ENCODE results near the gene SYT15.

Gene SYT15

DNA sequence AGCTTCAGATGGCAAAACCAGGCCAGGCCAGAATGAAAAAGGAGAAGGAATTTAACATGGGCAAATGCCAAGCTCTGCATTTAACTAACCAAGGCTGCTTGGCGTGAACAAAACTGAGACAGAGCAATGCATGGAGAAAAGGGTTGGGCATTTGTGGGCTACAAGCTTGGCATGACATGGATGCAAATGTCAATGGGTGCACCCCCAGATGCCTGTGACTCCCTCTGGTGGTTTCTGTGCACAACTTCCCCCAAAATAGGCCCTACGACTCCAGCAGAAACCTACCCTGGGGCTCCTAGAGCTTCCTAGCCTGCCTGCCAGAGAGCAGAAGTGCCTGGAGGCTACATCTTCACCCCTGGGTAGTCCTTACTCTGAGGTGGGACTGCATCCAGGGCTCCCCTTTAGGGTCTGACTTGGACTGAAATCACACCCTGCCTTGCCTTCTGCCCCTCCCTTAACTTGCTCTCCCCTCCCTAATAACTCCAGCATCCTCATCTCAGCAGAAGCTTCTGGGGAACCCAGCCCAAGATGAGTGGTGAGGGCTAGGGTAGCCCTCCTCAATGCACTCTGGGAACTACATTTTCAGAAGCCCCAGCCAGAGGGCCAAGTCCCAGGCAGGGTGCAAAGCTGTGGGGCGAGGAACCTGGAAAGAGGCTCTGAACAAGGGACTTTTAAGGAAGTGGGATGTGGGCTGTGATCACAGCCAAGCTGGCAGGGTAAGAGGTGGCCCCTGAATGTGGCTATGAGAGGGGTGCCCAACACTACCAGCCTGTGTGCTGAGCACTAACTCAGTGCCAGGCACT, 33.7 kb upstream of the SYT15 start:
- no peak for DNase-seq (ENCODE audit: low read depth)

DNA sequence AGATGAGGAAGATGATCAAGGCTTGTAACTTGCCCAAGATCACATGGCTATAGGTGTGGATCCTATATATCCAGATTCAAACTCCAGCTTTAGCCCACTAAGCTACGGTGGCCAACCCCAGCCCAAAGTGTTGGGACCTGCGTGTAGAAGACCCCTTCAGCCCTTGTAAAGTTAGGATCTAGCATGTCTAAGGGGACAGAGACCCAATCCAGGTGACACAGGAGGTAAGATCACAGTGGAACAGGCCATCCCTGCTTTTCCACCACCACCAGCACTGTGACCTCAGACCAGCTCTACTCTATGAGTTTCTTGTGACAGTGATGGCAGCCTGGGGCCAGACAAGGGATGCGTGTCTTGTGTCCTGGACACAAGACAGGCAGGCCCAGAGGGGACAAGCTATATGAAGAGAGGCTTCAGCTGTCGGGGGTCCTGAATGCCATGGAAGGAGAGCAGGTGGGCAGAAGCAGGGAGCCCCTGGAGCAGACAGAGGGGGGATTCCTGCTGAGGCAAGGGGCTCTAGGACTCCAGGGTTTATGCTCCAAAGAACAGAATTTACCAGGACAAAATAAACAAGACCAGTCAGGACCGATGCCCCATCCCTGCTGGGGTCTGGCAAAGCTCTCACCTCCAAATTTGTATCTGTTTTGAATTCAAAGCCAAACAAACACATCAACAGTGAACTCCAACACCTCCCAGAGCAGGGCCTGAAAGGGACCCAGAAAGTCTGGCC, 32.9 kb upstream of the SYT15 start:
- DNase-seq (ENCODE audit: low read depth) = no peak

DNA sequence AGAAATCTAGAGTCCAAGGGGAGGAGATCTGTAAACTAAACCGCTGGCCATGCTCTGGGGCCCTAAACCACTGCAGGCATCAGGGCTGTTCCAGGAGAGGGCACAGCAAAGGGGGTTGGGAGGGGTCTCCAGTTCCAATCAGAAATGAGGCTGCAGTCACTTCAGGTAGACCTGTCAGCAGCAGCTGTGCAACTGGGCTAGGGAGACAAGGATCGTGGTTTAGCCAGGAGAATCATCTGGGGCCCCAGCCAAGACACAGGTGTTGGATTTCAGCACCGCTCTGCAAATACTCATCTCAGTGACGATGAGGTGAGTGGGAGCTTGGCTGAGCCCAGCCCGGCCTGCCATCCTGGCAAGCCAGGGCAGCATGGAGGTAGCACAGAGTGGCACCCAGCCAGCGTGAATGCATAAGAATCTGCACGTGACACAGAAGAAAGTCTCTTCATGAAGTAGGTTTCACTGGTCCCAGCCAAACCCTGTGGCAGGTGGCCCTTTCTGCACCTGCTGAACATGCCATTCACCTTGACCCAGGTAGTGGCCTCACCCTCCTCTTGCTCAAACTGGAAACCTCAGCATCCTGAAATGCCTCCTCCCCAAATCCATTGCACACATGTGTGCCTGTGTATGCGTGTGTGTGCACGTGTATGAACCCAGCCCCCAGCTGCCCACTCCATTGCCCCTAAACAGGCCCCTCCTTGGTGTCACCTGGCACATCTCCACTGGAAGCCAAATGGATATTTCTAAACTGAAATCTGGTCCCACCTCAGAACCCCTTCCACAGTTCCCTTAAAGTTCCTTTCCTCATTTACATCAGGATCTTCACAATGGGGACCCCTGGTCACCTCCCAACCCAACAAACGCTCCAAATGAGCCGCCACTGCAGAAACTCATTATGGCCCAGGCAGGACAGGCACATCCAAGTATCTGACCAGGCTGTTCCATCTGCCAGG, 32.1 kb upstream of the SYT15 start:
- no peak for DNase-seq (ENCODE audit: low read depth)

DNA sequence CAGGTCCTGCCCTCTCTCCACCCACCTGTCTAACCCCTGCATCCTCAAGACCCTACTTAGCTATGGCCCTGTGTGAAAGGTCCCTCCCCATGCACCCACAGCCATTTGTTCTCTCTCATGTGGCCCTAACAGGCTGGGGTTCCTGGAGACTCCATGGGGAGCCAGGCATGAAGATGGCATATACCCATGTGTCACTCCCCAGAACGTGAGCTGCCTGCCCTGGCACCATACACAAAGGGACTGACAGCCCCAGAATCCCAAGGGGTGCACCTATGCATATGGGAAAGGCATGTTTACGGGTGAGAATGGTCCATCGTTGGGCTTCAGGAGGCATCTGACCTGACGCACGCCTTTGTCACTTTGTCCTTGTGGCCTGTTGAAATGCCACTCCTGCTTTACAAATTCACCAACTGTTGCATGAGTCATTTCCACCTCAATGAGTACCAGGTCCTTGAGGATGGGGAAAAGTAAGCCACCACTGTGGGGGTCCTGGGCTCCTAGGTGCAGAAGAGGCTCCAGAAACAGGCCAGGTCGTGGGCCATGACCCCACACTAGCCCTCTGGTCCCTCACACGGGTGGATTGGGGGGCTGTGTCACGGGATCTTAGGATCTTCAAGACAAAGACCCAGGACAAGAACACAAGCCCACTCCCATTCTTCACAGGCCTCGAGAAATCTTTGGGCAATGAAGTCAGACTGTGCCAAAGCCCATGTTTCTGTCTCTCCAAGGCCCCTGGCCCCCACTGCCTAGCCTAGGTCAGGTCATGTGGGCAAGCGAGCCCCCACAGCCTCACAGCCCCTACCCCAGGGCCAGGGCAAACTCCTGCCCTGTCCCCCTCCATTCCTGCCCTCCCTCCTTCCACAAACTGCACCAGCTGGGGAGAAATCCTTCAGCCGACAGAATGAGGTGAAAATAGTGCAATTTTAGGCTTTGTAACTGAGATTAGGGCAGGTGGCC, 31.1 kb upstream of the SYT15 start:
- no peak for DNase-seq (ENCODE audit: low read depth)

DNA sequence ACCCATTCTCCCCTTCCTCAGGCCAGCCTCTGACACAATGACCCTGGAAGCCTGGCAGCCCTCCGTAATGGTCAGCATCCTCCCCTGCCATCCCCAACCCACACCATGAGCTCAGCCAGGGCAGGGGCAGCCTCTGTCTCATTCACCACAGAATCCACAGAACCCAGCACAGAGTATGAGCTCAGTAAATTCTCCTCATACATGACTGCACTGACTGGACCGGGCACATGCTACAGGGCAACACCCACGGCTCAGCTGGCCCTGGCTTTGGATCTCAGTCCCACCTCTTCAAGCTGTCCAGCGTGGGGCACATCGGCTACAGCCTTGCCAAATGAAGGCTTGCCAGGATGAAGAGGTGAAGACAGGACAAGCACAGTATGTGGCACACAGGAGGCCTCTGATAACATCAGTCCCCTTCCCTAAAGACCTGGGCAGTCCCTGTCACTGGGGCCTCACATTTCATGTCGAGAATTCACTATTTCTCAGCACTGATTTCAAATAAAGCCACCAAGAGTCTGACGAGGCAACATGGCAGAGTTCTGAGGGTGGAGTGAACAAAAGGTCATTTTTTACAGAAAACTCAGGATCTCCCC, 30.3 kb upstream of the SYT15 start:
- no peak for DNase-seq (ENCODE audit: low read depth)

DNA sequence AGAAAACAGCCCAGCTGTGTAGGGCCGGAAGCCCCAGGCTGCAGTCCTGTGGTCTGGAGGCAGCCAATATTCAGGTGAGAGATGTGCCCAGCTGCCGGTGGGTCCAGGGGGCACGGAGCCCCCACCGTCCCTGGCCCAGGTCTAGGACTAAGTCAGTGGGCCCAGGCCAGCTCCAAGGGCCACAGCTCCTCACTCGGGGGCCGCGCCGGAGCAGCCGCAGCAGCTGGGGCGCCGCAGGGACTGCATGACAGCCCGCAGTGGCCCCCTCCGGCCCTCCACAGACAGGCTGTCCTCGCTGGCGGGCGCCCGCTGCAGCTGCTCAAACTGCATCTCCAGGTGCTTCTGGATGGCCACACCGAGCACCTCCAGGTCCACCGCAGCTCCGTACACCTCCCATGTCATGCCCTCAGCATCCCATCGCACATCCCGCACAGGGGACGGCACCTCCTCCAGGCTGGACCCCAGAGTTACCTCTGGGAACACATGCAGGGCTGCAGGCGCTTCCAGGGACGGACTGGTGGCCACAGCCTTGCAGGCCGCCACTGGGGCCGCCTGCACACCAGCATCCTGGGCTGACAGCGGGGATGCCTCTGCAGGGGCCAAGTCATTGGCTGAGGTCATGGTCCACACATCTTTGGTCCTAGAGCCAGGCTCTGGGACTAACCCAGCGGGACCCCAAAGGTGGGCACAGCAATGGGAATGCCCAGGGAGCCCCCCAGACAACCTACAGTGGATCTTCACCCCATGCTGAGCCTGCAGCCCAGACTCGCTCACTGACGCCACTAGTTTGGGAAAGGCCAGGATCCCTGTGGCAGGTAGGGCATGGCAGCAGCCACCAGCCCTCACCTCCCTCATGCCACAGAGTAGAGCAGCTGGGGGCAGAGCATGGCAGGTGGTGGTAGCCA, 29.5 kb upstream of the SYT15 start:
- no peak for DNase-seq (ENCODE audit: low read depth)

DNA sequence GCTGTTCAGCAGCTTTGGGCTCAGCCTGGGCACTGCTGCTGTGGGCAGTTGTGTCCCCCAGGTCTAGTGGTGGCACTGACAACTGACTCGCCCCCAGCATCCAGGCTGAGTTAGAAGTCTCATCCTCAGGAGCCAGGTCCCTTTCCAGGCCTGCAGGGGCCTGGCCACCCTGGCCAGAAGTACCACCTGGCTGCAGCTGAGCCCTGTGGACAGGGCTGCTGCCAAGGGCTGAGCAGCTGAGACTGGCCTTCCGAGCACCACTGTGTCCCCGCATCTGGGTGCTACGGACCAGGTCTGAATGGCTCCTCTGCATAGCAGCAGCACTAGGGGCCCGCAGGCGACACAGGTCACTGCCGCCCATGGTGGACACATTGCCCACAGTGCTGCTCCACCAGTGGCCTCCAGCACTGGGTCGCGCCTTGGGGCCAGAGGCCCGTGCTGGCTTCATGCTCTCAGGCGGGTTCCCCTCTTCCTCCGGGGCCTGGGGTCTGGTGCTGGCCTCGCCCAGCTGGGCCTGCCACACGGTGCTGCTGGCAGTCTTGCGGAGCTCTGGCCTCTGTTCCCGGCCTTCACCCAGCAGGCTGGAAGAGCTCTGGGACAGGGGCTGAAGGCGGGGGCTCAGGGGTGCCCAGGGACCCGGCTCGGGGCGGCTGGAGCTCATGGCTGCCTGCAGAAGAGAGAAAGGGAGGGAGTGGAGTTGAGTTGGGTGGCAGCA, 28.7 kb upstream of the SYT15 start:
- DNase-seq (ENCODE audit: low read depth) = no peak

DNA sequence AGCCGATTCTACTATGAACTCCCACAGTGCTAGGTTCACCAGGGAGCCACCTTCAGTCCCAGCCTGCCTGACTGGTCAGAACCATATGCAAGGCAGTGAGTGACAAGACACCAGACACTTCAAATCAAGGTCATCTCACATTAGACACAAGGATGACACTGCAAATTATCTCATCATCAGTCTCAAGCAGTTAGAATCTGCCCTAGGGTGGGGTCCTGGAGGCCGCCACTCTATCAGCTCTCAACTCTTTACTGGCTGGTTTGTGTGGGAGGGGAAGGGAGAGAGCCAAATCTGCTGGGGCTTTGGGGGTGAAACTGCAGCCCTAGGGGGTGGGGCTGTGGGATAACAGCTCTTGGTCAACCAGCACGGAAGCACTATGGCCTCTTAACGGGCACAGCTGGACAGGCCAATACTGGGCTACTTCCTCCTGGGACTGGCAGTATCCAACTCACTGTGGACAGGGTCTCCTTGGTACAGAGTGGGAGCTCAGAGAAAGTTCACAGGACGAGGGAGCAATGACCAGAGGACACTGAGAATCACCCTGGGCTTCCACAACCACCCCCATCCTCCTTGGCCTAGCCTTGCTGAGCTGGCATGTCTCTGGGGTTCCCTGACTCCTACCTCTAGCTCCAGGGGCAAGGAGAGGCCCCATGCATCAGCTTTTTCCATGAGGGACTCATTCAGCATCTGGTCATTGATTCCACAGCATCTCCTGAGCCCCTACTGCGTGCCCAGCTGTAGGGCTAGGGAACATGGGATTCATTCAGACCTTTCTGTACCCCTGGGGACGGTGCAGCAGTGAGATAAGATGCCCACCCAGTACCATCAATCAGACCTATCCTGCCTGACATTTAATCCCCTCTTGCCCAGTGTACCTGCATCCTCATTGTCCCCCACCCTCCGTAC, 27.9 kb upstream of the SYT15 start:
- no peak for DNase-seq (ENCODE audit: low read depth)

DNA sequence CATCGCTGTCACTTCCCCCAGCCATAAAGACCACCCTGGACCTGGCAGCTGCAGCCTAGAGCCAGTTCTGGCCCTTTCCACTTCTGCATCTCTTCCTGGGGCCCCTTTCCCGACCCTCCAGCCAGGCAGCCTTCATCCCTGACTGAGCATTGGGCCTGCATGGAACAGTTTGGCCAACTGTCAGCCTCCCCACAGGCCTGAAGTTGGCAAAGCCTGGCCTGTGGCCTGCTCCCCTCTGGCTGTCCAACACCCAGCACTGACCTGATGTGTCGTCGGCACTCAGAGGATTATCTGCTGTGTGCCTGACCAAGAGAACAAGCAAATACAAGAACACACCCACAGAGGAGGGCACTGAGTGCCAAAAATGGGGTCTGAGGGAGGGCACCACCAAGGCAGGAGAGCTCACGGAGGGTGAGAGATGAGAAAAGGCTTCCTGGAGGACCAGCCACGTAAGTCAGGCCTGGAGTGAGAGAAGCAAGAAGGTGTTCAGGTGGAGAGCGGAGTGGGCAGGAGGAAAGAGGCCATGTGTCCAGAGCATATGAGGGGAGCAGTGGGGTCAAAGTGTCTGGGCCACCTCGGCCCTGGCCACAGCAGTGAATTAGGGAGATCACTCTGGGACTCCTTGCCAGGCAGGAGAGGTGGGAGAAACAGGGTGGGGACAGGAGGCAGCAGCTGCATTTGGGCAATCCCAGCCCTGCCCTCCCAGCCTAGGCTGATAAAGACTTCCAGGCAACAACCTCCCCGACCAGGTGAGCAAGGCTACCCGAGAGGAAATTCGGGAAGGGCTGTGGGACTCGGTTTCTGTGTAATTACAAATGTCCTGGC, 27.0 kb upstream of the SYT15 start:
- DNase-seq (ENCODE audit: low read depth) = no peak

DNA sequence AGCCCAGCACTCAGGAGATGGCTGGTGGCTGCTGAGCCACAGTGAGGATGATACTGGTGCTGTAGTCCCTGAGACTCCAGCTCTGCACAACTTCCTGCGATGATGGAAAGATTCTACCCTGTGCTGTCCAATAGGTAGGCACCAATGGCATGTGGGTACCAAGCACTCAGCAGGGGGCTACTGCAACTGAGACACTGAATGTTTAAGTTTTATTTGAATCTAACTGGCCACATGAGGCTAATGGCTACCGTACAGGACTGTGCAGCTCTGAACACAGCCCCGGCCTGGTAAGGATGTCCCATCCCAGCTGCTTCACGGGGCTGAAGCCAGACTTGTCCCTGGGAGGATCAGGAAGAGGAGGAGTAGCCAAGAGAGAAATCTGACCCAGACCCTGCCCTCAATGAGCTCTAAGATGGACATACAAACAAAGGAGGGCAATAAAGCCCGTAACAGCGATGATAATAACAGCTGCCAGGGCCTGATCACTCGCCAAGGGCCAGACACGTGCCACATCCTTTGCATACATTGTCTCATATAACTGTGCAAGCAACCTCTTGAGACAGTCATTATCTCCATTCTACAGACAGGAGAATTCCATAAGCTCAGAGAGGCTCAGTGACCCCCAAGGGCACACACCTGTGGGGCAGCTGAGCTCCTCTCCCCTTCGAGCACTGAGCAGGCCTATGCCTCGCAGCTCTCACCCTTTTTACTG, 26.2 kb upstream of the SYT15 start:
- no peak for DNase-seq (ENCODE audit: low read depth)

DNA sequence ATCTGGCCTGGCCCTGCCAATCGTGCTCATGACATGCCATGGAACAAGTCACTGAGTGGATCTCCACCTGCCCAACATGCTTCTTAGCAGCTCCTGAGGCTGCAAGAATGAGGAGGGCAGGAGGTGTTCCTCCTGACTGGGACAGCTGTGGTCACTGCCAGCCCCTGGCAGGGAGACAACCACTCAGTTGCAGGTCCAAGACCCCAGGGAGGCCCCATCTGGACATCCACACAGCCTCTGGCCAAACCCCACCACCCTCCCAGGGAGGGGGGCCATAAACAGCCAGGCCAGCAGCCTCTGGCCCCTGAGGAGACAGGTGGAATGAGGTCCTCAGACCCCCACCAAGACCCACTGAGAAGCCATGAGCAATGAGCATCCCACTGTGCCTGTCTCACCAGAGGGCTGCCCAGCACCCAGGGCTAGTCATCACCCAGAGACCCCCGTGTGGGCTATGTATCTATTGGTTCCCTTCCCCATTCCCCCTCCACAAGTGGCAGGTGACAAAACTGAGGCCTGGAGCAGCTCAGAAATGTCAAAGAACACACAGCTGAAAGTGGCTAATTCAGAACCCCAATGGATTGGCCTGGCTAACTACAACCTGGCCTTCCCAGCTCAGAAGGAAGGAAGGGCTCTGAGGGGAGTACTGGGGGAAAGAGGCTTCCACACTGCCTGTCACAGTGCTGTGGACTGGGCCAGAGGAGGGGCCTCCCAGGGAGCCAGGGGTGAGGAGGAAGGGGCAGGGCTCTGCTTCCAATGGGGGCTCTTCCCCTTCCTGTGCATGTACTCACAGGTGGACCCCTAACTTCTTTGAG, 25.5 kb upstream of the SYT15 start:
- DNase-seq (ENCODE audit: low read depth) = no peak

DNA sequence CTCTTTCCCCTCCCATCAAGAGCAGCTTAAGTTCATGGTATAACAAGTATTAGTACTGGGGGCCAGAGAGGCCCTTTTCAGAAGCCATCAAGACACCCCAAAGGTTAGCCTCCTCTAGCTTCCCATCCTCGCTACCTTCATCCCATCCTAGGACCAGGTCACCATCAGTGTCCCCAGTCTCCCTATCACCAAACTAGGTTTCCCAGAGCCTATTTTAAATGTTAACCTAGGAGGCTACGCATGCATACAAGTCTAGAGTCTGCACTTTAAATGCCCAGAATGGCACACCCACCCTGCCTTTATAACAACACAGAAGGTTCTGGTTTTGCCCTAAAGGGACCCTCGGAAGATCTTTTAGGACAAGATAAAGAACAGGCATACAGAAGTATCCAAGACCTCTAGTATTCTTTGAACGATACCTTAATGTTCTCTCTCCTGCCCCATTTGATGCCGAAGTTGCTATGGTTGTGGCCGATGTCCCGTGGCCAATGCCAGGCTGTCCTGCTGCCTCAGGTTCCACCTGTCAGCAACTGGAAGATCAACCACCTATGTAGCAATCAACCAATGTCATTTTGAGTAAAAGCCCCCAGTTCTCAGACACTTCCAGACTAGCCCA, 24.7 kb upstream of the SYT15 start:
- no peak for DNase-seq (ENCODE audit: low read depth)

DNA sequence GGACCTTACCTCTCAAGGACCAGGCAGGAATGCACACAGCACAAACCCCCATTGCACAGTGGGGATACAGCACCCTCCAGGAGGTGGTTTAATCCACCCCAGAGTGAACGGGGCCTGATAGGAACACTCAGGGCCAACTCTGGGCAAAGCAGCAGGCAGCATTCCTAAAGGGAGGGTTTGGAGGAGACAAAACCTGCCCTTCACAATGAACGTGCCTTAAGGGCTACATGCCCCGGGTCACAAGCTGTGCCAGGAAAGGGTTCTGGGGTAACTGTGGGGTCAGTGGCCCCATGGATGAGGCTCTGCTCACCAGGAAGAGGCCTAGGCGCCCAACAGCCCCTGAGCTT, 23.6 kb upstream of the SYT15 start:
- no peak for DNase-seq (ENCODE audit: low read depth)

DNA sequence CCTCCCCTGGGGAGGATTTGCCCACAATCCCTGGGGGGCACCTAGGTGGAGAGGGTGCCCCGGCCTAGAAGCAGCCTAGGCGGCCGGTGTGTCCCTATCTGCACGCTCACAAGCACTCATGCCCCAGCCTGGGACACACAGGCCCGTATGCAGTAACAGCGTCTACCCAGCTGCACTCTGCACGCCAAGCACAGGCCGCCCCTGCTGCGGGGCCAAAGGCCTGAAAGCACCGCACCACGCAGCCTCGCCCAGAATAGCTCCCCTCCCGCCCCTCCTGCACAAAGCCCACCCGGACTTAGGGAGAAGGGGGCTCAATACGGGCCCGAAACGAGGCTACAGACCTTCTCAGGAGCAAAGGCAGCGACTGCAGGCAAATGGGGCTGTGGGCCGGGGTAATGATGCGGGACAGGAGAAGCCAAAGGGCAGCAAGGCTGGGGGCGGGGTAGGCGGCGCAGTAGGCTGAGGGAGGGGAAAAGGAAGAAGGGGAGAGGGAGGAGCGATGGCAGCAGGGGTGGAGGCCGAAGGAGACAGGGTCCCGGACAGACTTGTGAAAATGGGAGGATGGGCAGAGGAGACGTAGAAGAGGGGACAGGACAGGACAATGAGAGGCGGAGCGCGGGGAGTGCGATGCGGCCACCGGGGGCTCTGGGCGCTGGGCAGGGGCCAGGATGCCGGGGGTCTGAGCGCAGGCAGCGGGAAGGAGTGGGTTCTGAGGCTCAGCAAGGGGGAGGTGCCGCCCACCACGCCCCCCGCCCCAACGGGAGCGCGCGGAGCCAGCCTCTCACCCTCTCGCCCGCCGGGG, 23.0 kb upstream of the SYT15 start:
- no peak for DNase-seq (ENCODE audit: low read depth)
